GM21786 (cell line): ENCODE measurements around the gene ZNF546.
"Not testable (repeated sequence)": the region's sequence is repeated elsewhere in the genome, so short reads cannot be mapped to it uniquely, and the experiment has no call there.

Experiments used
- ATAC-seq: cut with Tn5 transposase; IDR thresholded peaks from one replicate; pipeline ENCODE4 v1.9.1; 2021; ENCODE audit not compliant: unreplicated experiment

Gene ZNF546

DNA sequence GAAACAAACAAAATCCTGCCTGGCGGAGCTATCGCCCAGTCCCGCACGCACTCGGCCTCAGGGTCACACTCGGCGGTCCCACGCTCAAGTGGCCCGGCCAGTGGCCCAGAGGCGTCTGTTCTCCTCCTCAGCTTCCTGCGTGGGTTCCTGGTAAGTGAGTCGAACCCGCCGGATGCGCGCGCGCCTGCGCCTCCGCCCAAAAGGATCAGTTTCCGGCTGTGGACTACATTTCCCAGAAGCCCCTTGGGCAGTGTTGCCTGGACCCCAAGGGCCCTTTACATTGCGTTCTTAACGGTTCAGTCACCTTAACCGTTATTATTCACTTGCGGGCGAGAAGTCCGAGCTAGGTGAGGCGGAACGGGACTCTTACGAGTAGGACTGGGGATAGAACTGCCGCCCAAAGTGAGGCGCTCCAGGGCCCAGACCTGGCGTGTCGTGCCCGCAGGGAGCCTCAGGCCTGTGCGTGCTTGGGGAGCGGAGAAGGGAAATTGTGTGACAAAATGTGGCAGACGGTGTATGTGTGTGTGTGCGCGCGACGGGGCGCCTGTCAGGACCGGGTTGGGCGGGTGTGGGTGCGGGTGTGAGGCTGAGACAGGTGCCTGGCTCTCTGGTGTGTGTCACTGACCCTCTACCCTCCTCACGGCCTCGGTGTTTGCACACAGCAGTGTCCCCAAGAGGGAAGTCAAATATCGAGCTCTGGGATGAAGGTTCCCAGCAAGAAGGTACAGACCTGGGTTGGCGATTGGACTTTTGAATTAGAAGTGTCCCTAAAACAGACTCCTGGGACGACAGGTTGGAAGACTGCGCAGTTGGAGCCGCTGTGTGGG lies at the start of gene ZNF546:
Gene ZNF546 (plus strand): TSS at position 250 of the 827 bp plus-strand sequence. CDS start 1,267 bp downstream, outside the sequence.
- ATAC-seq: no peak

DNA sequence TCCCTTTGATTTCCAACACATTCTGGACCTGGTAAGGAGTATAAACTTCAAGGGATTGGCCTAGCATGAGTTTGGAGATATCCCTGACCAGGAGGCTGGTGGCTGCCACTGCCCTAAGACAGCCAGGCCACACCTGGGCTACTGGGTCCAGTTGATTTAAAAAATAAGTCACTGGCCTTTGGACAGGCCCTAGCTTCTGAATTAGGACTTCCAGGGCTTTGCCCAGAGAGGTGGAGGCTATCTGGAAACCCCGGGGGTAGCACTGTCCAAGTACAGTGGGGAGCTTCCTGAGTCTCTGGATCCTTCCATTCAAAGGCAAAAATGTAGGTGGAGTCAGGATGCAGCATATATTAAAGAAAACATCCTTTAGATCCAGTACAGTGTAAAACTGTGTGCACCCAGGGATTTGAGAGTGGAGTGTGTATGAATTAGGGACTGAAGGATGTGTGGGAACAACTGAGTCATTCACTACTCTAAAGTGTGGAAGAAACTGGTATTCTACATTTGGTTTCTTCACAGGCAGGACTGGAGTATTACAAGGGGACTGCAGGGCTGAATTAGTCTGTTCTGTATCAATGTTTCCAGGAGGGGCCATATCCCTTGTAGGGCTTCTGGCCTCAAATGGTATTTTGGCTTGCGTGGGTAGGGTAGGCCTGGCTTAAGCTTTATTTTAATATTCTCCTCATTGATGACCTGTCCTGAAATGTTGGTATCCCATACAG lies 47.7 kb upstream of the ZNF546 start:
- no peak for ATAC-seq

DNA sequence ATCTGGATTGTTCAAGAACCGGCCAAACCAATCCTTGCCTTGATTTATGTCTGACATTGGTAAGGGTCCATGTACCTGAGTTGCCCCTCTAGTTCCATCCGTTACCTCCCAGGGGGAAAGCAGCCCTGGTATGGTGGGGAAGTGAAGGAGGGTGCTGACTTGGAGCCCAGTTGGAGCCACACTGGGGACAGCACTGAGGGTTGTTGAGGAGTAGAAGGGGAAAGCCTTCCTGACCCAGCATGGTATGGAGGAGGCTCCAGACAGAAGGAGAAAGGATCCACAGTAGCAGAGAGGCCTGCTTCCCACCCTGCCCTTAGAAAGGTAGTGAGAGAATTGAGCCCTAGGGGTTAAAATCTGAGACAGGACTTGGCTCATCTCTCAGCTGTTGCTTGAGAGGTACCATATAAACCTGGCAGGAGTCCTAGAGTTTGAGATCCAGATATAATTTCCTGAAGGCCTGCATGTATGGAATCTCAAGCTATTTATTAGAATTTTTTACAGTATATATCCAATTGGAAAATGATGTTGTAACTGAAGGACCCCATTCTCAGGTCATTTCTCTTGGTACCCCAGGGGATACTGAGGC lies 45.7 kb upstream of the ZNF546 start:
- ATAC-seq: no peak

DNA sequence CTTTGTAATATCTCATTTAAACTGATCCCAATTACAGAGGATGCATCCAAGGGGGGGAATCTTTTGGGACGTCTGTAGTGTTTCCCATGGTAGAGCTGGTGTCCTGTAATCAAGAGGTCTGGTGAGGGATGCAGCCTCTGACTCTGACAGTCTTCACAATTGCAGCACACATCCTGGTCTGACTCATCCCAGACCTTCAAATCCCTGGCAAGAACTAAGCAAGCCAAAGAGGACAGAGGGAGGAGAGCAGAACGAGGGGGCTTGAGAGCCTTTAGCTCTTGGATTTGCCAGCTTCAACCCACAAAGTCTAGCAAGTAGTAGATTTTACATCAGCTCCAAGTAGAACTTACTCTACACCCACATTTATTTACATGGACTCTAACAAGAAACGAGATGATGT lies 45.2 kb upstream of the ZNF546 start:
- no peak for ATAC-seq

DNA sequence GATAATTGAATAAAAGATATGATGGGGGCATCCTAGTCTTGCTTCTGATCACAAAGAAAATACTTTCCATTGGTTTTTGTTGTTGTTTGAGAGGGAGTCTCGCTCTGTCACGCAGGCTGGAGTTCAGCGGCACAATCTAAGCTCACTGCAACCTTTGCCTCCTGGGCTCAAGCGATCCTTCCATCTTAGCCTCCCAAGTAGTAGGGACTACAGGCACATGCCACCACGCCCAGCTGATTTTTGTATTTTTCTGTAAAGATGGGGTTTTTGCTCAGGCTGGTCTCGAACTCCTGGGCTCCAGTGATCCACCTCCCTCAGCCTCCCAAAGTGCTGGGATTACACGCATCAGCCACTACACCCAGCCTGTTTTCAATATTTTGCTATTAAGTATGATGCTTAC lies 42.9 kb upstream of the ZNF546 start:
- no peak for ATAC-seq

DNA sequence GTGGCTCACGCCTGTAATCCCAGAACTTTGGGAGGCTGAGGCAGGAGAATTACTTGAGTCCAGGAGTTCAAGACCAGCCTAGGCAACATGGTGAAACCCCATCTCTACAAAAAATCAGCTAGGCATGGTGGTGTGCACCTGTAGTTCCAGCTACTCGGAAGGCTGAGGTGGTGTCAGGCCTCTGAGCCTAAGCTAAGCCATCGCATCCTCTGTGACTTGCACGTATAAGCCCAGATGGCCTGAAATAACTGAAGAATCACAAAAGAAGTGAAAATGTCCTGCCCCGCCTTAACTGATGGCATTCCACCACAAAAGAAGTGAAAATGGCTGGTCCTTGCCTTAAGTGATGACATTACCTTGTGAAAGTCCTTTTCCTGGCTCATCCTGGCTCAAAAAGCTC lies 39.0 kb upstream of the ZNF546 start:
- ATAC-seq: not testable (repeated sequence)

DNA sequence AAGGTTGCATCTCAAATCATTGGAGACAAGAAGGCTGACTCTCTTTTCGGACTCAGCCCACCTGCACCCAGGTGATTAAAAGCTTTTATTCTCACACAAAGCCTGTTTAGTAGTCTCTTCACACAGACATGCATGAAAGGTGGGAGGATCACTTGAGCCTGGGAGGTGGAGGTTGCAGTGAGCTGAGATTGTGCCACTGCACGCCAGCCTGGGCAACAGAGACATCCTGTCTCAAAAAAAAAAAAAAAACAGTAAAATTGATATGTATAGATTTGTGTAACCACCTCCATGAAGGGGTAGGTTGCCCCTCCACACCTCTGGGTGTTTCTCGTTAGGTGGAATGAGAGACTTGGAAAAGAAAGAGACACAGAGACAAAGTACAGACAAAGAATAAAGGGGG lies 37.9 kb upstream of the ZNF546 start:
- ATAC-seq: not testable (repeated sequence)

DNA sequence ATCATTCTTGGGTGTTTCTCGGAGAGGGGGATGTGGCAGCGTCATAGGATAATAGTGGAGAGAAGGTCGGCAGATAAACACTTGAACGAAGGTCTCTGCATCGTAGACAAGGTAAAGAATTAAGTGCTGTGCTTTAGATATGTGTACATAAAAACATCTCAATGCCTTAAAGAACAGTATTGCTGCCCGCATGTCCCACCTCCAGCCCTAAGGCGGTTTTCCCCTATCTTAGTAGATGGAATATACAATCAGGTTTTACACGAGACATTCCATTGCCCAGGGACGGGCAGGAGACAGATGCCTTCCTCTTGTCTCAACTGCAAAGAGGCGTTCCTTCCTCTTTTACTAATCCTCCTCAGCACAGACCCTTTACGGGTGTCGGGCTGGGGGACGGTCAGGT lies 37.5 kb upstream of the ZNF546 start:
- ATAC-seq: not testable (repeated sequence)

DNA sequence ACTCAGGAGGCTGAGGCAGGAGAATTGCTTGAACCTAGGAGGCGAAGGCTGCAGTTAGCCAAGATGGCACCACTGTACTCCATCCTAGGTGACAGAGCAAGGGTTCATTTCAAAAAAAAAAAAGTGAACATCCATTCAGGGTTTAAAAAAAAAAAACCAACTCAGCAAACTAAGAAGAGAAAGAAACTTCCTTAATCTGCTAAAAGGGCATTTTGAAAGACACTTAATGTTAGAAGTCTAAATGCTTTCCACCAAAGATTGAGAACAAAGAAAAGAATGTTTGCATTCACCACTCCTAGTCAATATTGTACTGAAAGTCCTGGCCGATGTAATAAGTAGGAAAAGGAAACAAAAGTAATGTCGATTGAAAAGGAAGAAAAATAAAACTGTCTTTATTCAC lies 33.0 kb upstream of the ZNF546 start:
- no peak for ATAC-seq

DNA sequence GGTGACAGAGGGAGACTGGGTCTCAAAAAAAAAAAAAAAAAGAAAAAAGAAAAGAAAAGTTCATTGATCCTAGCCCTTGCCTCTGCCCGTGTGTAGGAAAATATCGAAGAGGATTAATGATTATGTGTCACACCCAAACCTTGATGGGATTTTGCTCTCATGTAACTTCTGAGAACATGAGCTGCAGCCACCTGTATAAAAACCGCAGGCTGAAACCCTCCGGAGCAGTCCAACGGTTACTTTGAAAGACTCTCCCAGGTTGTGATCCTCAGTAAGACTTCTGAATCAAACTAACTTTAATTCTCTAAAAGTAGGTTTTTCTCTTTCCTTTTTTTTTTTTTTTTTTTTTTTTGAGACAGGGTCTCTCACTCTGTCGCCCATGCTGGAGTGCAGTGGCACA lies 30.2 kb upstream of the ZNF546 start:
- no peak for ATAC-seq

DNA sequence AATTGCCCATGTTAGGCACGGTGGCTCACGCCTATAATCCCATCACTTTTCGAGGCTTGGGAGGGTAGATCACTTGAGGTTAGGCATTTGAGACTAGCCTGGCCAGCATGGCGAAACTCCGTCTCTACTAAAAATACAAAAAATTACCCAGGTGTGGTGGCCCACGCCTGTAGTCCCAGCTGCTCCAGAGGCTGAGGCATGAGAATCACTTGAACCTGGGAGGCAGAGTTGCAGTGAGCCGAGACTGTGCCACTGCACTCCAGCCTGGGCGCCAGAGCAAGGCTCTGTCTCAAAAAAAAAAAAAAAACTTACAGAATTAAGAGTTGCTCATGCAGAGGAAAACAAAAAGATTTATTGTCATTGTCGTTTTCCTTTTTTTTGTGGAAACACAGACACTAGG lies 29.3 kb upstream of the ZNF546 start:
- no peak for ATAC-seq

DNA sequence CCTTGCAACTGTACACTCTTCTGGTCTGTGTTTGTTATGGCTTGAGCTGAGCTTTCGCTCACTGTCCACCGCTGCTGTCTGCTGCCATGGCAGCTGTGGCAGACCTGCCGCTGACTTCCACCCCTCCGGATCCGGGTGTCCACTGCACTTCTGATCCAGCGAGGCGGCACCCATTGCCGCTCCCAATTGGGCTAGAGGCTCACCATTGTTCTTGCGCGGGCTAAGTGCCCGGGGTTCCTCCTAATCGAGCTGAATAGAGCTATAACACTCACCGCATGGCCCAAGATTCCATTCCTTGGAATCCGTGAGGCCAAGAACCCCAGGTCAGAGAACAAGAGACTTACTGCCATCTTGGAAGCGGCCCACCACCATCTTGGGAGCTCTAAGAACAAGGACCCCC lies 28.1 kb upstream of the ZNF546 start:
- ATAC-seq: no peak

DNA sequence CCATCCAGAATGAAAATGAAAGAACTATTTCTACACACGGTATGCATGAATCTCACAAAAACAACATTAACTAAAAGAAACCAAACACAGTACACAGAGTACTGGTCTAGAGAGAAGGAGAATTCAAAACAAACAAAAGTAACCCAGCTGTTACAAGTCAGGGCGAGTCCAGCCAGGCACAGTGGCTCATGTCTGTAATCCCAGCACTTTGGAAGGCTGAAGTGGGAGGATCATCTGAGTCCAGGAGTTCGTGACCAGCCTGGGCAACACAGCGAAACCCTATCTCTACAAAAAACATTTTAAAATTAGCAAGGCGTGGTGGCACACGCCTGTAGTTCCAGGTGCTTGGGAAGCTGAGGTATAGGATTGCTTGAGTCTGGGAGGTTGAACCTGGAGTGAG lies 27.6 kb upstream of the ZNF546 start:
- no peak for ATAC-seq

DNA sequence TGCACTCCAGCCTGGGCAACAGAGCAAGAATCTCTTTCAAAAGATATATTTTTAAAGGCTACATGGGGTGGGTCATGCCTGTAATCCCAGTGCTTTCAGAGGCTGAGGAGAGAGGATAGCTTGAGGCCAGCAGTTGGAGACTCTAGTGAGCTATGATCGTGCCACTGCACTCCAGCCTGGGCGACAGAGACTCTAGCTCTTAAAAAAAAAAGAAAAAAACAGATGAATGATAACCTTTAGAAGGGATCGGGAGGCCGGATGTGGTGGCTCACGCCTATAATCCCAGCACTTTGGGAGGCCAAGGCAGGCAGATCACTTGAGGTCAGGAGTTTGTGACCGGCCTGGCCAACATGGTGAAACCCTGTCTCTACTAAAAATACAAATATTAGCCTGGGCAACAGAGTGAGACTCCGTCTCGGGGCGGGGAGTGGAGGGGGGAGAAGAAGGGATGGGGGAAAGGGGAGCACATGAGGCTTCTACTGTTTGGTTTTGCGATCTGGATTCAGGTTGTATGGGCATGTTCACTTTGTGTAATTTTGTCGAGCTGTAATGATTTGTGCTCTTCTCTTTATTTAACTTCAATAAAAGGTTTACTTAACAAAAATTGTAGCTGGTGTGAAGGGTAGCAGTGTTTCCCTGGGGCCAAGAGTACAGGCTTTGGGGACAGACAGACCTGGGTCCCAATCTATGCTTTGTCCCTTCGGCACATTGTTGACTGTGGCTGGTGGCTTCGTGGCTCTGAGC lies 27.0 kb upstream of the ZNF546 start:
- ATAC-seq: no peak

DNA sequence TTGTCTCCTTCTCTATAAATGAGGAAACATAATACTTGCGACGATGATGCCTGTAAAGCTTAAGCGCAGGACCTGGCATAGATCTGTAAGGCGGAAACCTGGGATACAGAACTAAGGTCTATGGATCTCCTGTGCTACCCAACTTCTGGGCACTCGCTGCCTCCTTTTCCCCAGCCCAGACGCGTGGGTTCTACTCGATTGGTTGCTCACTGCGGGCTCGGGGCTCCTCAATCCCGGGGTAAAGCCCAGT lies 26.5 kb upstream of the ZNF546 start:
- no peak for ATAC-seq

DNA sequence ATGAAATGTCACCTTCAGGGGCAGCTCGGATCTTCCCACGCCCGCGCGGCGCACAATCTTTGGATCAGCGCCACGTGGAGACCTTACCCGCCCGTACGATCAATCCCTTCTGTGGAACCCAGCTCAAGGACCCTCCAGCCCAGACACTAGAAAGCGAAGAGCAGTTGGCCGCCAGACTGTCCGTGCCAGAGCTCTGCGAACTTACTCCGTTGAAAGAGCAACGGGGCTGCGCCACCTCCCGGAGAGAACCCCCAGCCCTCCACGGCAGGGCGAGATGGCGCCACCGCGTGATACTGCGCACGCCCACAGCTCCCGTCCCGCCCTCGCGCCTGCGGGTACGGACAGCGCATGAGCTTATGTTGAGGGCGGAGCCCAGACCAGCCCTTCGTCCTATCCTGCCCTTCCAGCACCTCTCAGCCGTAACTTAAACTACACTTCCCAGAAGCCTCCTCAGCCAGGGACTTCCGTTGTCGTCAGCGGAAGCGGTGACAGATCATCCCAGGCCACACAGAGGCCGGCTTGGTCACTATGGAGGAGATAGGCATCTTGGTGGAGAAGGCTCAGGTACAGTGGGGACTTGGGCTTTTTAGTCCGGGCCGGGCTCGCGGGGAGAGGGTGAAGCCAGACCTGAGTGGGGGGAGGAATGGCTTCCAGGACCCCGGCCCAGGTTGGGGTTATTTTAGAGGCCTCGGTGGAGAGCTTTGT lies 26.0 kb upstream of the ZNF546 start, which contains the start of gene PSMC4:
Gene PSMC4 (plus strand): TSS at position 491 of the 705 bp plus-strand sequence. CDS start 38 bp downstream, at position 529.
- ATAC-seq: peak; percentile 97

DNA sequence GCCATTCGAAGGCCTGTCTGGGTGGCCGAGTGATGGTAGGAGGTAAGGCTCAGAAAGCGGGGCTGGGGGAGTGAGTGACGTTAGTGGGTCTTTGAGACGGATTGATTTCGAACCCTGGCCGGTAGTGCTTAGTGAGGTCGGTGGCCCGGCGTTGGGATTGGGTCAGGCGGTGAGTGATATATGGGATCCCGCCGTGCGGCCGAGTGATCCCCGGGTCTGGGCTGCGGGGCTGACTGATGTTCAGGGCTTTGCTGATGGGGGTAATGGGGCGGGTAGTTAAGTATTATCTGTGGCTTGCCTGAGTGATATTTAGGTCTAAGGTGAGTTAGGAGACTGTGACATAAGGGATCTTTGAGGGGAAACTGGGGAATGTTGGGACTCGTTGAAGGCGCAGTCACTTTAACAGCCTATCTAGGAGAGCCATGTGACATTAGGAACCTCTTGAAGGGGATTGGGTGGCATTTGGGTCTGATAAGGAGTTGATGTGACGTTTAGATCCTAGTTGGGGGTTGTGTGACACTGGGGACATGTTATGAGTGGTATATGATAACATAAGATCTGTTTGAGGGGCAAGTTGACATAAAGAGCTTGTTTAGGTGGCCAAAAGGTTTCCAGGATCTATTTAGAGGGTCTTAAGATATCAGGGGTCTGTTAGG lies 25.4 kb upstream of the ZNF546 start:
- no peak for ATAC-seq

DNA sequence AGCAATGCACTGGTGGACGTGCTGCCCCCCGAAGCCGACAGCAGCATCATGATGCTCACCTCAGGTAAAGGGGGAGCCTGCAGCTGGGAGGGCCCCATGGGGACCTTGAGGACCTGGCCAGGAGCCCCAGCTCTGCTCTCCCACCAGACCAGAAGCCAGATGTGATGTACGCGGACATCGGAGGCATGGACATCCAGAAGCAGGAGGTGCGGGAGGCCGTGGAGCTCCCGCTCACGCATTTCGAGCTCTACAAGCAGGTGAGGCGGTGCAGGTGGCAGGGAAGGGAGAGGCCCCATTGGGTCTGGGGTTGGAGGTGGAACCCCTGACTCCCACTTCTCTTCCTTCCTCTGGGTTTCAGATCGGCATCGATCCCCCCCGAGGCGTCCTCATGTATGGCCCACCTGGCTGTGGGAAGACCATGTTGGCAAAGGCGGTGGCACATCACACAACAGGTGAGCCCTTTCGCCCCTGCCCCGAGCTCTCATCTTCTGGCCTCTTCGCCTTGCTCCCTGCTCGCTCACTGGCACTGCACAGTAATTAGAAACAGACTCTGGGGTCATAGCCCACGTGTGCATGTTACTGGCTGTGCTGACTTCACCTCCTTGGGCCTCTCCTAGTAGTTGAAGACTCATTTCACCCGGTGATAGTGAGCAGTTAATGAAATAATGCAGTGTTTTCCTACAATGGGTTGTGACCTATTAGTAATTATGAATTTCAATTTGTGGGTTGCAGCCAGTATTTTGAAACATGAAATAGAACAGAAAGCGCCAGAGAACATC lies 22.3 kb upstream of the ZNF546 start:
- ATAC-seq: no peak

DNA sequence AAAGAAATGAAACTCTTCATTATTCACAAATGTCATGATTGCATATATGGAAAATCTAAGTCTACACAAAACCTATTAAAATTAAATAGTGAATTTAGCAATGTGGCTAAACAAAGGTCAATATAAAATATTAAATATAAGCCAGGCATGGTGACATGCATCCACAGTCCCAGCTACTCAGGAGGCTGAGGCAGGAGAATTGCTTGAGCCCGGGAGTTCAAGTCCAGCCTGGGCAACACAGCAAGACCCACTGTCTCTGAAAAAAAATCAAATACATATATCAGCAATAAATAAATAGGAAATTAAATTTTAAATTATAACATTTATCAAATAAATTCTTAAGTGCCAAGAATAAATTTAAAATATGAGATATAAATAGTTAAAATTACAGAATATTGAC lies 14.0 kb upstream of the ZNF546 start:
- no peak for ATAC-seq
